ENCODE data around the gene MCUR1. TPM values are rescaled to one million over a fixed set of nuclear protein-coding genes. Genes with fewer than 3 reads are reported as not detected.
A peak's percentile ranks its signal among the peaks of the same experiment; 100 is the strongest.

Gene MCUR1
- total and polyA plus RNA-seq, 2 of the 13 experiments (the other 11 are each of a cell fraction or from before 2014, with no cell fraction given) = 8.0 to 29.6 TPM

- TF ChIP-seq ZBTB4 (CRISPR knock-in tag; IDR thresholded peaks at IDR 0.05; ENCODE audit: borderline replicate concordance) (0 out of 2 replicates have a peak, but pooled peaks have one; percentile 19), ZNF614 (CRISPR knock-in tag; IDR thresholded peaks at IDR 0.05; ENCODE audit: borderline replicate concordance) (no peak), ZNF367 (CRISPR knock-in tag; IDR thresholded peaks at IDR 0.05; ENCODE audit: borderline replicate concordance) (no peak), KDM5A (IDR thresholded peaks at IDR 0.05; ENCODE audit: borderline replicate concordance, low read length) (no peak; the same call in 1 of the 2 replicates), ELF1 (CRISPR knock-in tag; IDR thresholded peaks at IDR 0.05) (no peak), ATRX (CRISPR knock-in tag; IDR thresholded peaks at IDR 0.05; ENCODE audit: borderline replicate concordance) (no peak), PHF8 (CRISPR knock-in tag; IDR thresholded peaks at IDR 0.05) (peak; percentile 73), CHD2 (IDR thresholded peaks at IDR 0.05; ENCODE audit: low read depth, low read length) (peak; percentile 81), SMAD1 (CRISPR knock-in tag; IDR thresholded peaks at IDR 0.05; ENCODE audit: borderline replicate concordance, low read depth) (no peak), FOXC1 (CRISPR knock-in tag; IDR thresholded peaks at IDR 0.05; ENCODE audit: borderline replicate concordance) (peak; percentile 85; the same call in 1 of the 2 replicates), ZMAT3 (CRISPR knock-in tag; conservative IDR thresholded peaks at IDR 0.05) (peak; percentile 62; the same call in 1 of the 2 replicates), MAZ (IDR thresholded peaks at IDR 0.05; ENCODE audit: borderline replicate concordance, low read depth, low read length) (no peak), MAZ (CRISPR knock-in tag; IDR thresholded peaks at IDR 0.05; ENCODE audit: low read depth) (no peak), ZNF652 (CRISPR knock-in tag; IDR thresholded peaks at IDR 0.05; ENCODE audit: borderline replicate concordance, low read depth) (no peak), PITX1 (CRISPR knock-in tag; IDR thresholded peaks at IDR 0.05) (peak; percentile 52; the same call in 1 of the 2 replicates), SRF (IDR thresholded peaks at IDR 0.05; ENCODE audit: low read depth, low read length) (no peak), ZKSCAN5 (CRISPR knock-in tag; IDR thresholded peaks at IDR 0.05) (no peak), THAP9 (CRISPR knock-in tag; IDR thresholded peaks at IDR 0.05; ENCODE audit: borderline replicate concordance) (peak; percentile 45; the same call in 1 of the 2 replicates), JDP2 (CRISPR knock-in tag; IDR thresholded peaks at IDR 0.05; ENCODE audit: borderline replicate concordance) (peak; percentile 57; the same call in 1 of the 2 replicates), PCBP1 (IDR thresholded peaks at IDR 0.05; ENCODE audit: borderline replicate concordance, low read depth, low read length) (0 out of 2 replicates have a peak, but pooled peaks have one; percentile 40), SNAI1 (CRISPR knock-in tag; IDR thresholded peaks at IDR 0.05; ENCODE audit: borderline replicate concordance) (peak; percentile 61; the same call in 1 of the 2 replicates), FOXP4 (CRISPR knock-in tag; IDR thresholded peaks at IDR 0.05) (0 out of 2 replicates have a peak, but pooled peaks have one; percentile 22), GATAD2A (CRISPR knock-in tag; IDR thresholded peaks at IDR 0.05) (peak; percentile 26; the same call in 1 of the 2 replicates)
Observed at GRCh38 chr6:13813621-13814175, 659 bp downstream of the MCUR1 start (continued).

All from HepG2 (cell line).